OCI-LY1 (cell line): Measurements from ENCODE around the gene SEMA5A.

Experiments used
- H2AFZ ChIP-seq: fragments of 200-600 bp; sonication (generic), shearing (Covaris generic); 2 replicates; pipeline ENCODE4 v1.6.0; 2014; ENCODE audit warnings: antibody characterized with exemption, mild to moderate bottlenecking, low read length
- H3F3A ChIP-seq: fragments of 200-600 bp; sonication (generic), shearing (Covaris generic); 2 replicates; pipeline ENCODE4 v1.6.0; 2014; ENCODE audit warnings: mild to moderate bottlenecking, antibody characterized with exemption, low read length, moderate library complexity; ENCODE audit not compliant: insufficient read depth
- H3K27ac ChIP-seq: fragments of 200-600 bp; sonication (generic); 2 replicates; pipeline ENCODE4 v1.5.1; 2014; ENCODE audit warnings: low read length, mixed run types, mild to moderate bottlenecking, low read depth; ENCODE audit not compliant: poor library complexity, severe bottlenecking
- H3K27me3 ChIP-seq: fragments of 200-600 bp; sonication (generic); 2 replicates; pipeline ENCODE4 v1.6.0; 2014; ENCODE audit warnings: antibody characterized with exemption, mild to moderate bottlenecking, low read length, moderate library complexity; ENCODE audit not compliant: insufficient read depth
- H3K36me3 ChIP-seq: fragments of 200-600 bp; sonication (generic); 2 replicates; pipeline ENCODE4 v1.6.1; 2014; ENCODE audit warnings: mild to moderate bottlenecking, antibody characterized with exemption, low read length, moderate library complexity, mixed read lengths; ENCODE audit not compliant: insufficient read depth
- H3K4me1 ChIP-seq: fragments of 200-600 bp; sonication (generic); 2 replicates; pipeline ENCODE4 v1.5.1; 2014; ENCODE audit warnings: mild to moderate bottlenecking, low read length, moderate library complexity; ENCODE audit not compliant: insufficient read depth, severe bottlenecking
- H3K4me2 ChIP-seq: fragments of 200-600 bp; sonication (generic), shearing (Covaris generic); 2 replicates; pipeline ENCODE4 v1.6.1; 2014; ENCODE audit warnings: low read length
- H3K4me3 ChIP-seq: fragments of 200-600 bp; sonication (generic); 2 replicates; pipeline ENCODE4 v1.5.1; 2014; ENCODE audit warnings: low read length, low read depth, mild to moderate bottlenecking, mixed read lengths; ENCODE audit not compliant: poor library complexity, severe bottlenecking
- H3K79me2 ChIP-seq: fragments of 200-600 bp; shearing (Covaris generic); 2 replicates; pipeline ENCODE4 v1.6.1; 2016; ENCODE audit warnings: mixed run types, low read length, mixed read lengths; ENCODE audit not compliant: insufficient read depth
- H3K9ac ChIP-seq: fragments of 200-600 bp; sonication (generic), shearing (Covaris generic); 2 replicates; pipeline ENCODE4 v1.6.1; 2014; ENCODE audit warnings: mild to moderate bottlenecking, low read length, mixed read lengths
- H3K9me2 ChIP-seq: fragments of 200-600 bp; sonication (generic), shearing (Covaris generic); 2 replicates; pipeline ENCODE4 v1.6.1; 2014; ENCODE audit warnings: low read depth, mild to moderate bottlenecking, low read length, mixed read lengths
- H3K9me3 ChIP-seq: fragments of 200-600 bp; shearing (Covaris generic); 2 replicates; pipeline ENCODE4 v1.6.1; 2014; ENCODE audit warnings: low read length, mixed read lengths
- H4K20me1 ChIP-seq: fragments of 200-600 bp; sonication (generic), shearing (Covaris generic); 2 replicates; pipeline ENCODE4 v1.6.0; 2016; ENCODE audit warnings: mild to moderate bottlenecking, low read length; ENCODE audit not compliant: insufficient read depth
- EZH2 ChIP-seq: fragments of 200-600 bp; sonication (generic), shearing (Covaris generic); IDR thresholded peaks from 2 replicates; pipeline ENCODE4 v1.8.0; 2017; ENCODE audit warnings: borderline replicate concordance, mixed run types, mild to moderate bottlenecking, antibody characterized with exemption, low read length, moderate library complexity, mixed read lengths
- TF ChIP-seq, protein P1 (sequence below): fragments of 200-600 bp; sonication (generic), shearing (Covaris generic); IDR thresholded peaks from 2 replicates; pipeline ENCODE4 v1.5.1; 2017; ENCODE audit warnings: mild to moderate bottlenecking, antibody characterized with exemption, low read length, moderate library complexity, mixed read lengths

SEMA5A gene

DNA sequence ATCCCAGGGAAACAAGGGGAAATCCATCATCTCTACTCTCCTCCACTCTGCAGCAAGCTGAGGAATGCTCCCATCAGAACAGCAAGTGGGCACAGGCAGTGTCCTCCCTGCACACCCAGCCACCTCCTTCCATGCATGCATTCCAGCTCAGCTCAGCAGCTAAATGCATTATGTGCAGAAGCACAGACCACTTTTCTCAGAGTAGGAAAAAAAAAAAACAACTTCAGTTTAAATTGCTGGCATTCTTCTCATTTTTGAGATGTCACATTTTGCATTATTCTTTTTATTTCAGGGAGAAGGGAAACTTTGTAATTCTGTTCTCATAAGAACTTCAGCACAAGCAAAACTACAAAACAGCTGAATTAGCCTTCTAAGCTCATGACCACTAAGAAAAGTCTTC is 312.2 kb downstream of the SEMA5A start:
- Histone ChIP-seq H4K20me1 (no peaks in the 10 kb centered on the region), H3K27ac (no peak overlapping the region)

DNA sequence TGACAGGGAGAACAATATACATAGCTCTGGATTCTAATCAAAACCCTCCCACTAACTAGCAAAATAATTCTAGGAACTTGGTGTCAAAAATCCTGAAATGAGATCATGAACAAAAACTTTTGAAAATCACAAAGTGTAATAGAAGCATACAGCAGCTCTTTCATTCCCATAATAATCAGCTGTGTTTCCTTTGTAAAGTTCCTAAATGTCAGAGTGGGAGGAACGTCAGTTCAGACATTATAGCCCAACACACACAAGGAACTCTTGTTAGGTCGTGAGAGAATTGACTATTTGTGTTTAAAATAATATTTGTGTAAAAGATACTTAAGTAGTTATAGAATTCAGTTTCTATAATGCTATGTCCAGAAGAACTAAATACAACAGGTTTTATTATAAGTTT is 312.8 kb downstream of the SEMA5A start:
- TF ChIP-seq EZH2 = no peak
- TF ChIP-seq, protein P1, sequence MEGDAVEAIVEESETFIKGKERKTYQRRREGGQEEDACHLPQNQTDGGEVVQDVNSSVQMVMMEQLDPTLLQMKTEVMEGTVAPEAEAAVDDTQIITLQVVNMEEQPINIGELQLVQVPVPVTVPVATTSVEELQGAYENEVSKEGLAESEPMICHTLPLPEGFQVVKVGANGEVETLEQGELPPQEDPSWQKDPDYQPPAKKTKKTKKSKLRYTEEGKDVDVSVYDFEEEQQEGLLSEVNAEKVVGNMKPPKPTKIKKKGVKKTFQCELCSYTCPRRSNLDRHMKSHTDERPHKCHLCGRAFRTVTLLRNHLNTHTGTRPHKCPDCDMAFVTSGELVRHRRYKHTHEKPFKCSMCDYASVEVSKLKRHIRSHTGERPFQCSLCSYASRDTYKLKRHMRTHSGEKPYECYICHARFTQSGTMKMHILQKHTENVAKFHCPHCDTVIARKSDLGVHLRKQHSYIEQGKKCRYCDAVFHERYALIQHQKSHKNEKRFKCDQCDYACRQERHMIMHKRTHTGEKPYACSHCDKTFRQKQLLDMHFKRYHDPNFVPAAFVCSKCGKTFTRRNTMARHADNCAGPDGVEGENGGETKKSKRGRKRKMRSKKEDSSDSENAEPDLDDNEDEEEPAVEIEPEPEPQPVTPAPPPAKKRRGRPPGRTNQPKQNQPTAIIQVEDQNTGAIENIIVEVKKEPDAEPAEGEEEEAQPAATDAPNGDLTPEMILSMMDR = no peak
- Histone ChIP-seq H4K20me1 (no peaks in the 10 kb centered on the region), H3K9me3 (no peaks in the 10 kb centered on the region), H3K9me2 (no peaks in the 10 kb centered on the region), H3K4me1 (no peaks in the 10 kb centered on the region), H3K79me2 (no peaks in the 10 kb centered on the region), H3K27ac (no peak overlapping the region), H3K27me3 (no peaks in the 10 kb centered on the region), H3K4me2 (no peak overlapping the region), H3K4me3 (no peak overlapping the region), H3K36me3 (no peaks in the 10 kb centered on the region), H2AFZ (no peak overlapping the region), H3F3A (no peaks in the 10 kb centered on the region), H3K9ac (no peak overlapping the region)

More for the DNA sequence above, 312.2 kb downstream of the SEMA5A start:
- H3K9me3 ChIP-seq = no peaks in the 10 kb centered on the region
- H3K79me2 ChIP-seq = no peaks in the 10 kb centered on the region
- H3K4me2 ChIP-seq = no peak overlapping the region
- no peaks in the 10 kb centered on the region for H3F3A ChIP-seq
- no peak overlapping the region for H3K4me3 ChIP-seq
- TF ChIP-seq EZH2 = no peak
- TF ChIP-seq, protein P1 = no peak
- no peaks in the 10 kb centered on the region for H3K9me2 ChIP-seq
- no peak overlapping the region for H3K9ac ChIP-seq
- no peaks in the 10 kb centered on the region for H3K4me1 ChIP-seq
- H3K36me3 ChIP-seq = no peaks in the 10 kb centered on the region
- H2AFZ ChIP-seq = no peak overlapping the region
- no peaks in the 10 kb centered on the region for H3K27me3 ChIP-seq

DNA sequence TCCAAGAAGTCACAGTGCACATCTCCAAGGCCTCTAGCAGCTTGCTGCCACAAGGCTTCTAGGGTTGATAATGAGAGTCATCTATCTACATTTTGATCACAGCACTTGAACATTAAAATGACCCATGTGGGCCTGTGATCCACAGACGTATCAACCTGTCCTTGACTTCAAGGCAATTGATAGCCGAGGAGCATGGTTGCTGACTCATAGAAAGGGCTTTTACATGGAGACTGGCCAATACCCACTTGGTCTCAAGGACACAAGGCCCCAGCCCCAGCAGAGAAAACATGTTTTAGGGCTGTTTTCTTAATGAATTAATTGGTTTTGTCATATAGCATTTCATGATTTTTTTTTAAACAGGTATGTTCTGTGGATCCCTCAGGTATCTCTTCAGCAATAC is 314.0 kb downstream of the SEMA5A start:
- Histone ChIP-seq H3K79me2 (no peaks in the 10 kb centered on the region), H3K36me3 (no peaks in the 10 kb centered on the region), H3K27me3 (no peaks in the 10 kb centered on the region)

More for the DNA sequence above, 314.0 kb downstream of the SEMA5A start:
- no peak for TF ChIP-seq EZH2
- TF ChIP-seq, protein P1 = no peak
- no peak overlapping the region for H3K4me2 ChIP-seq
- H3K9me2 ChIP-seq = no peaks in the 10 kb centered on the region
- no peak overlapping the region for H3K27ac ChIP-seq
- H3K9me3 ChIP-seq = no peaks in the 10 kb centered on the region
- H3K4me3 ChIP-seq = no peak overlapping the region
- H4K20me1 ChIP-seq = no peaks in the 10 kb centered on the region
- H3K9ac ChIP-seq = no peak overlapping the region
- H2AFZ ChIP-seq = no peak overlapping the region
- no peaks in the 10 kb centered on the region for H3K4me1 ChIP-seq
- no peaks in the 10 kb centered on the region for H3F3A ChIP-seq
